MM.1S (cell line): Measurements from ENCODE around the gene HOXA6.

Source experiments
- CTCF ChIP-seq: fragments of 300-600 bp; sonication (generic); IDR thresholded peaks from 2 replicates; pipeline ENCODE4 v1.5.1; 2016; ENCODE audit warnings: antibody characterized with exemption, low read length, mixed read lengths
- EZH2 ChIP-seq: fragments of 300-600 bp; sonication (generic); optimal IDR thresholded peaks from 2 replicates; pipeline ENCODE3; 2017; ENCODE audit warnings: low read depth, mild to moderate bottlenecking, antibody characterized with exemption, low read length, mixed read lengths
- EZH2phosphoT487 ChIP-seq: fragments of 300-600 bp; sonication (generic); IDR thresholded peaks from 2 replicates; pipeline ENCODE4 v1.6.1; 2018; ENCODE audit warnings: antibody characterized with exemption, low read length

- TF ChIP-seq CTCF (no peak), EZH2 (no peak), EZH2phosphoT487 (no peak)
Measured at GRCh38 chr7:27175626-27176523, 28.3 kb upstream of the HOXA6 start.
